RKO (cell line): ENCODE results near the gene EHBP1L1.
"Not testable (repeated sequence)": the region's sequence is repeated elsewhere in the genome, so short reads cannot be mapped to it uniquely, and the experiment has no call there.

Experiments used
- DNase-seq: peaks from one replicate; pipeline ENCODE4 v3.0.0-alpha.2; 2016; ENCODE audit warnings: low spot score

Gene EHBP1L1

DNA sequence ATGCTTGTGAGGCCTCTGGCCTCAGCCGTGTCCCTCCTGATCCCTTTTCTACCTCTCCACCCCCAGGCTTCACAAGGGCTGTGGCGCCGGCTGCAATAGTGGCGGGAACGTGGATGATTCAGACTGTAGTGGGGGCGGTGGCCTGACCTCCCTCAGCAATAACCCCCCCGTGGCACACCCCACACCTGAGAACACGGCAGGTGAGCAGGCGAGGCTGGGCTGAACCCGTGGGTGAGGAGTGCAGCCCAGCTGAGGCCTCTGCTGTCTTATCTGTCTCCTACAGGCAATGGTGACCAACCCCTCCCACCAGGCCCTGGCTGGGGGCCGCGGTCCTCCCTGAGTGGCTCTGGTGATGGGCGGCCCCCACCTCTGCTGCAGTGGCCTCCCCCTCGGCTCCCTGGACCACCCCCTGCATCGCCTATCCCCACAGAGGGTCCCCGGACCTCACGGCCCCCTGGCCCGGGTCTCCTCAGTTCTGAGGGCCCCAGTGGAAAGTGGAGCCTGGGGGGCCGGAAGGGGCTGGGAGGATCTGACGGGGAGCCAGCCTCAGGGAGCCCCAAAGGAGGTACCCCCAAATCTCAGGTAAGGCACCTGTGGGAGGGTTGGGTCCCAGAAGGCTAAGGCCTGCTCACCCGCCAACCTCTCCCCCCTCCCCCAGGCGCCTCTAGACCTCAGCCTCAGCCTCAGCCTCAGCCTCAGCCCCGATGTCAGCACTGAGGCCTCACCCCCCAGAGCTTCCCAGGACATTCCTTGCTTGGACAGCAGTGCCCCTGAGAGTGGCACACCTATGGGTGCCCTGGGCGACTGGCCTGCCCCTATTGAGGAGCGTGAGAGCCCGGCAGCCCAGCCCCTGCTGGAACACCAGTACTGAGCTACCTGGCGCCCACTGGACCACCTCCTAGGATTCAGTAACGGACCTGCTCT, 60.5 kb downstream of the EHBP1L1 start:
- no peak for DNase-seq

DNA sequence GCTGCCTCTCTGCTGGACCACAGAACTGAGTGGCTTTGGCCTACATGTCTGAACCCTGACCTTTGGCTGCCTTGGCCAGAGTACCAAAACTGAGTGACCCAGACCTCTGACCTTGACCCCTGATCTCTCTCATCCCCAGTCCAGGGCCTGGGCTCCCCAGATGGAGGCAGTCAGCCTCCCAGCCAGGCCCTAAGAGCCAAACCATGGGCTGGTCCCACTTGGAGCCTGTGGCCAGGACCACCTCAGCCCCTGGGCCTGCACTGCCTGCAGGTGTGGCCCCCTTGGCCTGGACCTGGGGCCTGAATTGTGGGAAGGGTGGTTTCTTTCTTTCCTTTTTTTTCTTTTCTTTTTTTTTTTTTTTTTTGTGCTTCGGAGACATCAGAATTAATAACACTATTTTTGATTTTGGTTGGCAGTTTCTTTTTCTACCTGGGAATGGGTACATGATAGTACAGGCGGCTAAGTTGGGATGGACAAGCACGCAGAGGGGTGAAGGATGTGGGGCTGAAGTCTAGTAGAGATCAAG, 61.2 kb downstream of the EHBP1L1 start:
- DNase-seq = no peak

DNA sequence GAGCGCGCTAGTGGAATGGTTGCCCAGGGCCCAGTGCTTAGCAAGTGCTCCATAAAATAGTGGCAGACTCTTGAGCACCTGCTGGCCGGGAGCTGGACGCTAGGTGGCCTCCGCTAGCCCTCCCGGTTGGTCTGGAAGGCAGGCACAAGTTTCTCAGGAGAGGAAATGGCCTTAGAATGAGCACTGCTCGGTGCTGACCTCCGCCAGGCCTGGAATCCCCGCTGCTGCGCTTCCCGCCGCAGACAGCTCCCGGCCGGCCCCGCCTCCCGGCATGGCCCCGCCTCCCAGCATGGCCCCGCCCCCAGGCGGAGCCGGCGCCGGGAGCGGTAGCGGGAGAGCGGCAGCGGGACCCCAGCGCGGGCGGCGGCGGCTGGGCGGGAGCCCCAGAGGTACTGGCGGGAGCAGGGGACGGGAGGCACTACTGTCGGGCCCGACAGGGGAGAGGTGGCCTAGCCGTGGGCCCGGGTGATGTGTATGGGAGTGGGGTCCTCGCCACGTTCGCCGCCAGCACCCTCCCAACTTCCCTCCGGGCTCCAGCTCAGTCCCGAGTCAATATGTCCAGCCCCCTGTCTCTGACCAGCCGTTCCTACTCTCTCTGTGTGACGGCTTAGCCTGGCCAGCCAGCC, 62.1 kb downstream of the EHBP1L1 start, which contains the start of gene SIPA1:
Gene SIPA1, plus strand, starts transcription at position 308 of the 626 bp plus-strand sequence. CDS start 2,821 bp downstream, outside the sequence.
- peak; percentile 93 for DNase-seq

DNA sequence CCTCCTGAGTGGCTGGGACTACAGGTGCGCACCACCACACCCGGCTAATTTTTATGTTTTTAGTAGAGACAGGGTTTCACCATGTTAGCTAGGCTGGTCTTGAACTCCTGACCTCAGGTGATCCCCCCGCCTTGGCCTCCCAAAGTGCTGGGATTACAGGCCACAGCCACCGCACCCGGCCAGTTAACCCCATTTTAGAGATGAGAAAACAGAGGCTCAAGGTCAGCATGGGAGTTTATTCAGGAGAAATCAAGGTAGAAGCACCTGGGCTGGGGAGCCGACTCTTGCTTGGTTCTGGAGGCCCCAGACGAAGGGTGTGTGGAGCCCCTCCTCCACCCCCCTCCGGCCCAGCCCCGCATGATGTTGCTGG, 63.4 kb downstream of the EHBP1L1 start:
- DNase-seq = not testable (repeated sequence)

DNA sequence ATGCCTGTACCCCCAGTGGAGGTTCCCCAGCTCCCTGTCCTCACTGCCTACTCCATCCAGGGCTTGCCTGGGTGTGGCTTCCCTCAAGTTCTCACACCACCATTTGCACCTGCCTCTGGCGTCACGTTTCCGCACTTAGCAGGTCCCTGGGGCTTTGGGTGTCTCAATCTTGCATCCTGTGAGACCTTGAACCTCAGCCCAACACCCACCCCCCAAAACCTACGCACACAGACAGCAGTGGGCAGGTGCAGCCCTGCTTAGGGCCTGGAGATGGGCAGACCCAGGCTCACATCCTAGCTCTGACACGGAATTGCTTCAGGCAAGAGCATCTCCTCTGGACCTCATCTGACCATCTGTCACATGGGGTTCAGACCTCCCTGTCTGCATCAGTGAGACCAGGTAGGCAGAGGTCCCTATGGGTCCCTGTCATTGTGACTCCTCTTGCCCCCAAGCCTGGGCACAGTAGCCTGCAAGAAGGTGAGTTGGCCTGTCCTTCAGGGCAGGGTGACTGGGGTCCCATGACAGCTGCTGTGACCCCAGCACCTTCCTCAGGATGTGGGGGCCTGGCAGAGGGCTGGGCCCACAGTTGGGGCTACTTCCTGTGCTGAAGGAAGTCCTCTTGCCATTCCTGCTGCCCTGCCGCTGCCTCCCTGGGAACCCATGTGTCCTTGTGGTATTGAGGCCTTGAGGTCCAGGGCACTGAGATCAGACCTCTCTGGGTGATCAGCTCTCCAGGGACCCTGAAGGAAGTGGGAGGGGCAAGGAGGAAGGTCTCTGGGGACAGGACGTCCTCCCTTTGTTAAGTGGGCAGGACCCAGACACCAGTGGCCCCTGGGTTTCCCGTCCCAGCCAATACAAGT, 64.0 kb downstream of the EHBP1L1 start:
- DNase-seq = no peak

DNA sequence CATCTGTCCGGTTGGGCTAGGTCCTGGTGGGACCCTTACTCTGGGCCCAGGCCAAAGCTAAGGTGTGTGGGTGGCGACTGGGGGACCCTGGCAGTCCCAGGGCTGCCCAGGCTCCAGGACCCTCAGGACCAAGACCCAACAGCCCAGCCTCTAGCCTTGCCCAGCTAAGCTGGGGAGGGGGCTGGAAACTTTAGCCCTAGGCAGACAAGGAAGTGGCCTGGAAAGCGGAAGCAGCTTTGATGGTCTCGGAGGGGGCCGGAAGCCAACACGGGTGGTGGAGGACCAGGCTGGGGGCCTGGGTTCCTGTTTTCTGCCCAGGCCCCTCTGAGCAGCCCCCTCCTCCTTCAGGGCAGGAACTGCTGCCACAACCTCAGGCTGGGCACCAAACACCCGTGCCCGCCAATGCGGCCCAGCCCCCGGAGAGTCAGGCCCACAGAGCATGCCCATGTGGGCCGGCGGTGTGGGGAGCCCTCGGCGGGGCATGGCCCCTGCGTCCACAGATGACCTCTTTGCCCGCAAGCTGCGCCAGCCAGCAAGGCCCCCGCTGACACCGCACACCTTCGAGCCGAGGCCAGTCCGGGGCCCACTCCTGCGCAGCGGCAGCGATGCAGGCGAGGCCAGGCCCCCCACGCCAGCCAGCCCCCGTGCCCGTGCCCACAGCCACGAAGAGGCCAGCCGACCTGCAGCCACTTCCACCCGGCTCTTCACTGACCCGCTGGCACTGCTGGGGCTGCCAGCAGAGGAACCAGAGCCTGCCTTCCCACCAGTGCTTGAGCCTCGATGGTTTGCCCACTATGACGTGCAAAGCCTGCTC, 64.8 kb downstream of the EHBP1L1 start:
- no peak for DNase-seq

DNA sequence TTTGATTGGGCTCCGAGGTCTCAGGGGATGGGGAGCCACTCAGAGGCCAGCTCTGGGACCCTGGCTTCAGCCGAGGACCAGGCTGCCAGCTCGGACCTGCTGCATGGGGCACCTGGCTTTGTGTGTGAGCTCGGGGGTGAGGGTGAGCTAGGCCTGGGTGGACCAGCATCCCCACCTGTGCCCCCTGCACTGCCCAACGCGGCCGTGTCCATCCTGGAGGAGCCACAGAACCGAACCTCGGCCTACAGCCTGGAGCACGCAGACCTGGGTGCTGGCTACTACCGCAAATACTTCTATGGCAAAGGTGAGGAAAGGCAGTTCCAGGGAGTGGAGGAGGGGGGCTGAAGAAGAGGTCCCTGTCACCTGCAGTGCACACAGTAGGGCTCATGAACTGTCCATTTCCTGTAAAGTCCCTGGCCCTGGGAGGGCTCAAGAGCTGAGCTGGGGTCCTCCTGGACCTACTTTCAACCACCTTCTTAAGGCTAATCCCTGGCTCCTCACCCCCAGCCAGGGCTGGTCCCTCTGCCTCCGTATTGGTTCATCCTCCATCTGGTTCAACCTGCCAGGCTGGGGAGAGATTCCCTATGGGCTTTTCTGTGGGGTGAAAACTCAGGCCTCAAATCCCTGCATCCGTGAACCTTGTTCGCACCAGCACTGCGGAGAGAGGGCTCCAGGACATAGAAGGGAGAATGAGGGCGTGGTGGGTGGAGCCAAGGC, 65.6 kb downstream of the EHBP1L1 start:
- no peak for DNase-seq
